NCI-H2107 treated with DMSO at 0.1 percent for 48 hours (cell line): ENCODE measurements around the gene HDGF.
A peak's percentile ranks its signal among the peaks of the same experiment; 100 is the strongest.

Experiments used
- DNase-seq: peaks from one replicate; lab custom pipeline; 2025; ENCODE audit not compliant: unreplicated experiment; lab: John Stamatoyannopoulos, UW

The HDGF gene

GRCh38 chr1:156726549-156727226 is 24.8 kb downstream of the HDGF start:
- DNase-seq: peak; percentile 63

DNA sequence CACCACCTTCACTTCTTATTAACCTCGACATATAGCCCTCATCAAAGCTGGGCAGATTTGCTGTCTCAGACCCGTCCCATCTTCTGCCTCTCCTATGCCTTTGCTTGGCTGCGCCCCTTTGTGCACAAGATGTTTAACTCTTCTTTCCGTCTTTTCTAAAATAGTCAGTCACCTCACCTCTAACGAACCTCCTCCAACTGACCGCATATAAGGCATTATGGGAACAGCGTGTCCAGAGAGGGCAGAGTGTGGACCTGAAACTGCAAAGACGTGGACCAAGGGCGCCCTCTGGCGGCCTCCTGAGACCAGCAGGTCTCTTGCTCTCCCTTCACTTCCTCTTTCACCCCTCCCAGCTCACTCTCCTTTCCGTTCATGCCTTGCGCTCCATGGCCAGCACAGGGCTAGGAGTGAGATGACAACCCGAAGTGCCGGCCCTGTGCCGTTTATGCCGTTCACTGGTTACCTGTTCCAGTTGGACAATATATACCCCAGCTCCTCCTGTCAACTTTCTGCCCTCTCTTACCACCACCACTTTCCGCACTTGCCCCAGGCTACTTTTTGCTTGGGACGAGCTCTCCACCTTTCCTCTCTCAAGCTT is 25.7 kb downstream of the HDGF start:
- DNase-seq: peak; percentile 84

DNA sequence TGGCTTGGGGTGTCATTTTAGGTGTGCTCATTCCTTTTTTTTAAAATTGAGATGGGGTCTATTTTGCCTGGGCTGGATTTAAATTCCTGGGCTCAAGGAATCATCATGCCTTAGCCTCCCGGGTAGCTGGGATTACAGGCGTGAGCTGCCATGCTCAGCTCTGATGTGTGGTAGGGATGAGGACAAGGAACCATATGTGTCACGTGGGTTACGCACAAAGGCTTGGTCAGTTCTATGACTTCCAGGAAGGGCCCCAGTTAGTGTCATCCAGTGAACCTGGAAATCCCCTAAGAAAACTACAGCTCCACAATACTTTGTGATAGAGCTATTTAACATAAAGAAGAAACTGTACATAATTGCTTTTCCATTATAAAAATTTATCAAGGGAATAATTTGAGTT is 29.9 kb downstream of the HDGF start:
- no peak for DNase-seq

GRCh38 chr1:156721131-156721530 is 30.3 kb downstream of the HDGF start:
- DNase-seq: no peak

DNA sequence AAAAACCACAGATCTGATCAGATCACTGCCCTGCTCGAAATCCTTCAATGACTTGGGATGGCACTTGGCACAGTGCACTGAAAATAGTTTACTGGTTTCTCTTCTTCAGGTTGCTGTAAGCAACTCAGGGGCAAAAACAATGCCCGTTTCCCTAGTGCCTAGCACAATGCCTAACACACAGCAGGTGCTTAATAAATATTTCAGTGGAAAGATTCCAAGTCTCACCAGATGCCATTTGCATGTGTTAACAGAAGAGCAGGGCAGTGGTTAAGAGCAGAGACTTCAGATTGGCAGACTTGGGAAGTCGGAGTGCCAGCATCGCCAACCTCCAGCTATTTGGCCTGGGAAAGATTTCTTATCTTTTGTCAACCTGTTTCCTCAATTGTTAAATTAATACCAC is 34.1 kb downstream of the HDGF start:
- no peak for DNase-seq

- no peak for DNase-seq
Observed at GRCh38 chr1:156714830-156715229, 36.6 kb downstream of the HDGF start.

DNA sequence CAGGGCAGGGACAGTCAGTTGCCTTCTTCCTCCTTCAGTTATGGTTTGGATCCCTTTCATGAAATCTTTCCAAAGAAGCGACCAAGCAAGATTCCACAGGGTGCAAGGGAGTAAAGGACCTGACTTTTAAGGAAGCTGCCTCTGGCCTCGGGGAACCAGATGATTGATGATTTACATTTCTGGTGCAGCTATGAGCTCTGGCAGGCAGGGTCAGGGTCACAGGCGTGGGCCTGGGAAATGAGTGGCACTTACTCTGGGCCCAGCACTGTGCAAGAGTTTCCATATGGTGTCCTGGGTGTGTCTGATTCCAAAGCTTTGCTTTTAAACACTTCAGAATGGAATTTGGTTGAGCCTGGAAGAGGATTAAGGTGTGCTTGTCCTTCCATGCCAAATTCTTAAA is 38.8 kb downstream of the HDGF start:
- no peak for DNase-seq

- no peak for DNase-seq
Observed at GRCh38 chr1:156711011-156711817, 40.3 kb downstream of the HDGF start.

DNA sequence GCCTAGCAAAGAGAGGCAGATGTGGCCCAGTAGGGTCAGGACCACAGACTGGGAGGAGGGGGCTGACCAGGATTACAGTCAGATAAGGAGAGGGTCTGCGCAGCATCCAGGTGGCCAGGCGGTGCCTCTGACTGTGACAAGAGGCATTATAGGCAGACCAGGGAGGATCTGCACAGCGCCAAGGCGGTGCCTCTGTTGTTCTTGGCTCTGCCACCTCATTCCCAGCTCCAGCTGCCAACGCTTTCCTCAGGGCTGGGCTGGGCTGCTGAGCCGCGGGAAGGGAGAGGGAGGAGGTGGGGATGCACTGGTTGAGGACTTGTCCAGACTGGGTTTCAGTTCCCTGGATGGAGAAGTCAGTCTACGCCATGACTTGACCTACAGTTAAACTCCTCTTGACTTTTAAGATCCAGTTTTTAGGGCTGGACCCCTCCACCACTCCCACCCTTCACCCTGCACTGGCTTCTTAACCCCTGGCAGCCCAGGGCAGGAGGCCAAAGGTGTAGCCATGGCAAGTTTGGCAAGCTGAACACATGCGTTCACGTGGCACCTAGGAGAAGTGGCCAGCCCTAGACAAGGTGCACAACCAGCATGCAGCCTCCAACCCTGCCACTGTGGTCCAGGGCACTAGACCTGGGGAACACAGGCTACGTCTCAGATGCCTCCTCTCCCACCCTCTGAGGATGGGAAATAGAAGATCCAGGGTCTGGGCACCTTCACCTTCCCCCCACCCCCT is 41.6 kb downstream of the HDGF start:
- DNase-seq: no peak

GRCh38 chr1:156709031-156709430 is 42.4 kb downstream of the HDGF start:
- DNase-seq: no peak

GRCh38 chr1:156708218-156708661 is 43.2 kb downstream of the HDGF start:
- DNase-seq: no peak

DNA sequence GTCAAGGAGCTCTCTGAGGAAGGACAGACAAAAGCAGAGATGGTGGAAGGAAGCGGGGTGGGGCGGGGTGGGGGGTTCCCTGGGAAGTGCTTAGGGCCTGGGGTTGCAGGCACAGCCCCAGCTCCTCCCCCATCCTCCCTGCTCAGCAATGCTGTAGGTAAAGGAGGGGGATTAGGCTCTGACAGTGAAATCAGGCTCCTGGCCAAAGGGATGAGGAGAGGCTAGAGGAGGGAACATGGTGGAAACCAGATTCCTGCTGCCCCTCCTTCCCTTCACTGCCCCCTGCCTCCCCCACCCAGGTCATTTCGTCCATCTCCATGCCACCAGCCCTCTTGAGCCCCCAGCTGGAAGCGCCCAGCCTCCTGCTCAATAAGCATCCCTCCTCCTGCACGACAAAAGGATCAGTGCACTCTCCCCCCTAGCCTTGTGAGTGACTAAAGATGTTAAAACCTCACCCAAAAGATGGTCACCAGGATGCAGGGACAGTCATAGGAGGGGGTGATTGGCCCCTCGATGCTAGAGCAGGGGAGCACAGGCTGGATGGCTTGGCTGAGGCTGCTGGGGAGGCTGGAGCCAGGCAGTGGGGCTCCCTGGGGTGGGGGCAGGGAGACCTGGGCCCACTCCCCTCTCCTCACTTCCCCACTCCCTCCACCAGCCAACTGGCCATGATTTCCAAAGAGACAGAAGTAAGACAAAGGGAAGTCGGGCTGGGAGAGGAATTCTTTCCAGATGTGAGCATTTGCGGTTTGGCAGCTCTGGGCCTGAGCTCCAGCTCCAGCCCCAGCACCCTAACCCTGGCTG is 43.9 kb downstream of the HDGF start:
- no peak for DNase-seq

GRCh38 chr1:156706657-156707416 is 44.6 kb downstream of the HDGF start:
- DNase-seq: no peak

GRCh38 chr1:156705918-156706656 is 45.4 kb downstream of the HDGF start:
- peak; percentile 74 for DNase-seq

- DNase-seq: no peak
Observed at GRCh38 chr1:156705321-156705917, 46.1 kb downstream of the HDGF start, which contains the start of gene CRABP2. CRABP2 (minus strand) TSS chr1:156705583; CDS start chr1:156705446, 137 bp downstream.

DNA sequence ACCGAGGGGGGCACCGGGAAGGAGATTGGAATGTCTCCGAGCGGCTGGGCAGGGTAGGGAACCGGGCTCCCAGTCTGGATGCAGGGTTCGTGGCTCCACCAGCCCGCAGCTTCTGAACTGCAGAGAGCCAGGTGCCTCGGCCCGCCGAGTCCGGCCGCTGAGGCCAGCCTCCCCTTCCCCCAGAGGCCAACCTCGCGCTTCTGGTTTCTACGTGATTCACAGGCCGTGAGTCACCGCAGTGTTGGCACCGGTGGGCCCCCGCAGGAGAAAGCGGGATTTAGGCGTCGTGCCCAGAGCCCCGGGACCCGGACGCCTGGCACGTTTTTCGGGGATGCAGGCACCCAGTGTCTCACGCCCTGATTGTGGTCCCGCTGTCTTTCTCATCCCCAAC is 46.5 kb downstream of the HDGF start:
- no peak for DNase-seq

DNA sequence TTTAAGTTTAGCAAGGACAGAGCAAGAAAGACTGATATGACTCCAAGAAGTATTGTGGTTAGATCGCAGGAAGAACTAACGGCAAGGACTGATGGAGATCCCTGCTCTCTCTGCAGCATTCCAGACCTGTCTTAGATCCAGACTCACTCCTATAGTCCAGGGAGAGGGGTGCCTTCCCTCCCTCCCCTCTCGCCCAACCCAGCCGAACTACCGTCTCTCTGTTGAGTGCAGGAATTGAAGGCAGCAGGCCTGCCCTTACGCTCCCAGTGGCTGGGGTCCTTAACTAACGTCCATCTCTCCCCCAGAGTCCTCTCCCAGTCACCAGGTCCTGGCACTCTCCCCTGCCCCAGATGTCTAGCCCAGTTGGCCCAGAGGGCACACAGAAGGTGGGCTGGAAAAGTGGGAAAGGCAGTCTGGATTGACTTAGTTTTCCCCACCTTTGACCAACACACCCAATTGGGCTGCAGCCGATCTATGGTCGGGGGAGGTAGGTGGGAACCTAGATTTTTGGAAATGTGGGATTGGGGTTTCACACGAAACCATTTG is 47.2 kb downstream of the HDGF start:
- no peak for DNase-seq

- DNase-seq: no peak
Observed at GRCh38 chr1:156703741-156704140, 47.7 kb downstream of the HDGF start.
